HG02840 (cell line): ENCODE measurements around the gene PPARD.

Experiments used
- ATAC-seq: cut with Tn5 transposase; IDR thresholded peaks from one replicate; pipeline ENCODE4 v1.9.1; 2021; ENCODE audit warnings: mild to moderate bottlenecking, moderate library complexity, moderate number of reproducible peaks; ENCODE audit not compliant: unreplicated experiment, low FRiP score

Gene PPARD

GRCh38 chr6:35402136-35402855 lies 59.9 kb downstream of the PPARD start:
- ATAC-seq = no peak

GRCh38 chr6:35402856-35403191 lies 60.5 kb downstream of the PPARD start:
- no peak for ATAC-seq

- no peak for ATAC-seq
Observed at GRCh38 chr6:35403544-35404442, 61.4 kb downstream of the PPARD start.

DNA sequence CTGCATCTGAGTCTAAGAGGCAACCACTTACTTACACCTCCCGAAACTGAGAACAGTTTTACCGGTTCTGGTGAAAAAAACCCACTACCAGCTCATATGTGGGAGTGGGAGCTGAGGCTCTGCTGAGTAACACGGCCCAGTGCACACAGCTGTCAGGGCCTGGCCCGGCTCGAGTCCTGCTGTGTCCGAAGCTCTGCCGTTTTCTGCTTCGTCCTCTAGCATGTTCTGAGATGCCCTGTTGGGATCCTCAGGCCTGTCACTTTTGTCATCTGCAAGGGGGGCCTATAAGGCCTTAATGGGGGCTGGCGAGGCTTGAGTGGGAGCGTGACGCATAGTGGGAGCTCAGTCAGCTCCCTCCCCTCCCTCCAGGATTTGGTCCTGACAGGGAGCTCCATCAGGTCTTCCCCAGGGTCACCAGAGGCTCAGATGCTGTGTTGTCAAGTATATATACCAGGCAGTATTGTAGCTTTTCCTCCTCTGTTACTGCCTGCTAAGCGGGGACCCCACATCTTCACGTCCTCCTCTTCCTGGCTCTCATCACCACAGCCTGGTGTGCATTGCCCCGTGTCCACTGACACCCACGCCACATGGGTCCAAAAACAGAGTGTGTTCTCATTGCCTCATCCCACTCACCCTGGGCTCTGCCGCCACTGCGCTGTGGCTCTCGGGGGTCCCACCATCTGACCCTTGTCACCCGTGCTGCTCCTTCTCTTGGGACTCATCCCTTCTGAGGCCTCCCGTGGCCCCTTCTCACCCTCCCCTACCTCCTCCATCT lies 64.5 kb downstream of the PPARD start:
- ATAC-seq = no peak

GRCh38 chr6:35409245-35409644 lies 66.9 kb downstream of the PPARD start:
- ATAC-seq = no peak

- no peak for ATAC-seq
Observed at GRCh38 chr6:35410131-35410530, 67.8 kb downstream of the PPARD start.

DNA sequence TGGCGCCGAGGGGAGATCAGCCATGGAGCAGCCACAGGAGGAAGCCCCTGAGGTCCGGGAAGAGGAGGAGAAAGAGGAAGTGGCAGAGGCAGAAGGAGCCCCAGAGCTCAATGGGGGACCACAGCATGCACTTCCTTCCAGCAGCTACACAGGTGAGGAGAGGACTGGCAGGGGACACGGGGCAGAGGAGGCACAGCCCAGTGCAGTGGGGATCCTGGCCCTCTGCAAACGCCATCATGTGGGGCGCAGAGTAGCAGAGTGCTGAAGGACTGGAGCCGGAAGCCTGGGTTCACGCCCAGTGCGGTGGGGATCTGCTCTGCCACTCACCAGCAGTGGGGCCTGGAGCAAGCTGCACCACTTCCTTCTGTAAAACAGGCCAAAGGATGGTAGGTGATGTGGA lies 68.7 kb downstream of the PPARD start:
- ATAC-seq = no peak

DNA sequence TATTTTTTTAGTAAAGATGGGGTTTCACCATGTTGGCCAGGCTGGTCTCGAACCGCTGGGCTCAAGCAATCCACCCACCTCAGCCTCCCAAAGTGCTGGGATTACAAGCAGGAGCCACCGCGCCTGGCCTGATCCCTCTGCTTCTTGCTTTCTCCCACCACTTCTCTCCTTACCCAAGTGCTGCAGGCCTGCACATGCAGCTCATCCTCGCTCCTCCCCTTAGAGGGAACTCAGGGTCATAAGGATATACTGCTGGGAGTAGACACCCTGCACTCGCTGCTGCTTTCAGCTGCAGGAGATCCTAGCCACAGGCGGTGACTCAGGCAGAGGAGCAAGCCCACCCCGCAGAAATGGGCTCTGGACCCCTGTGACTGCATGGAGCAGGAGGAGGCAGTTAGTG lies 69.7 kb downstream of the PPARD start:
- ATAC-seq = no peak

- ATAC-seq = no peak
Observed at GRCh38 chr6:35413911-35414310, 71.6 kb downstream of the PPARD start.

- ATAC-seq = no peak
Observed at GRCh38 chr6:35415065-35415891, 72.9 kb downstream of the PPARD start.

GRCh38 chr6:35417979-35418661 lies 75.8 kb downstream of the PPARD start:
- ATAC-seq = no peak

DNA sequence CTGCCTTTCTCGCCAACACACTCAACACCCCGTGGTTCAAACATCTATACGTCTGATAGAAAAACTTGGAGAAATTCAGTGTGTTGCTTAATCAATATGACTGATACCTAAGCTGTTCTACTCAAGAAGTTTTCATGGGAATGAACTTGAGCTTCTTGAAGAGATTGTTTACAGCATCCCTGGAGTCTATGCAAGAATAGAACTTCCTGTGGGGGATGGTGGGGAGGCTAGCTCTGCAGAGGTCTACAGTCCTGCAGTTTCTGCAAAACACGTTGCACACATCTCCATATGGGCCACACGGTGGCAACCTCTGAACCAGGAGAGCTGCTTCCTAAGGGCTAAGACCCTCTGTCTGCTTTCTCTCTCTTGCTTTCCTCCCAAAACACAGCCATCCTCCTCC lies 77.1 kb downstream of the PPARD start:
- ATAC-seq = no peak

- no peak for ATAC-seq
Observed at GRCh38 chr6:35419961-35420360, 77.6 kb downstream of the PPARD start.

DNA sequence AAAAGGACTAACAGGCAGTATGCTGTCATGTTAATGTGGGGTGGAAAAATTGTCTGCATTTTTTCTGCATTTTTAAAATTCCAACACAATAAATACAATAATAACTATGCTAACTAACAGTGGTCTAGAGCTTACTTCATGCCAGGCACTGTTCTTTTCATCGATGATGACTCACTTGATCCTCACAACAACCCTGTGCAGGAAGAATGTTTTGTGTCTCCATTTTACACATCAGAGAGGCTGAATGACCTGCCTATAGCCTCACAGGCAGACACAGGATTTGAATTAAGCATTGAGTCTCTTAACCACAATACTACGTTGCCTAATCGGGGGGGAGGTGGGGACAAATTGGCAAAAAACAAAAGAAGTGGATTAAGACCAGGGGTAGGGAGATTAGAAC lies 82.9 kb downstream of the PPARD start:
- no peak for ATAC-seq

DNA sequence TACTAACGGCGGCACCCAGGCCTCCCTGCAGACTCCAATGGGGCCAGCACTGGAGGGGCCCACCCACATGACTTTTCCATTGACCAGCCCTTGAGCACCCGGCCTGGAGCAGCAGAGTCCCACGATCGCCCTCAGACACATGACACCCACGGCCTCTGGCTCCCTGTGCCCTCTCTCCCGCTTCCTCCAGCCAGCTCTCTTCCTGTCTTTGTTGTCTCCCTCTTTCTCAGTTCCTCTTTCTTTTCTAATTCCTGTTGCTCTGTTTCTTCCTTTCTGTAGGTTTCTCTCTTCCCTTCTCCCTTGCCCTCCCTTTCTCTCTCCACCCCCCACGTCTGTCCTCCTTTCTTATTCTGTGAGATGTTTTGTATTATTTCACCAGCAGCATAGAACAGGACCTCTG lies 83.7 kb downstream of the PPARD start:
- no peak for ATAC-seq

DNA sequence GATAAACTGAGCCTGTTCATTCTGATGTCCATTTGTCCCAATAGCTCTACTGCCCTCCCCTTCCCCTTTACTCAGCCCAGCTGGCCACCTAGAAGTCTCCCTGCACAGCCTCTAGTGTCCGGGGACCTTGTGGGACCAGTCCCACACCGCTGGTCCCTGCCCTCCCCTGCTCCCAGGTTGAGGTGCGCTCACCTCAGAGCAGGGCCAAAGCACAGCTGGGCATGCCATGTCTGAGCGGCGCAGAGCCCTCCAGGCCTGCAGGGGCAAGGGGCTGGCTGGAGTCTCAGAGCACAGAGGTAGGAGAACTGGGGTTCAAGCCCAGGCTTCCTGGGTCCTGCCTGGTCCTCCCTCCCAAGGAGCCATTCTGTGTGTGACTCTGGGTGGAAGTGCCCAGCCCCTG lies 85.1 kb downstream of the PPARD start:
- ATAC-seq = no peak

GRCh38 chr6:35427851-35428321 lies 85.5 kb downstream of the PPARD start:
- ATAC-seq = no peak

GRCh38 chr6:35428421-35429149 lies 86.2 kb downstream of the PPARD start:
- no peak for ATAC-seq

DNA sequence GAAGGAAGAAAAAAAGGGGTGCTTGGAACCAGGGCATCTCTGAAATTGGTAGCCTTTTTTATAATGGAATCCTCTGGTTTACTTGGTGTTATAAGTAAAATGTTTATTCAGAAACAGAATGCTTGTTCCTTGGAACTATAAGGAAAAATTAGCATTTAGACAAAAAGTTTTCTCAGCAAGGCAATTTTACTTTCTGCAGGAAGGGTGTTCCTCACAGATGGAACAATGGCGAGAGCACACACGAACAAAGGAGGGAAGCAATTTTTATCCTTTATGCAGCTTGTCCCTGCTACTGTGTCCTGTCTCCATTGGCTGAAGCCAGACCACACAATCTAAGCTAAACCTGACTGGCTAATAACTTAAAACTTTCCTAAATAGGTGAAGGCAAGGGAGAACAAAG lies 87.1 kb downstream of the PPARD start:
- no peak for ATAC-seq
